Inferior parietal cortex (tissue), 1 donor: ENCODE measurements around the gene OR13A1.
"Not testable (repeated sequence)": the region's sequence is repeated elsewhere in the genome, so short reads cannot be mapped to it uniquely, and the experiment has no call there.

Experiments
- DNase-seq: peaks from one replicate; pipeline ENCODE4 v3.0.0-alpha.2; 2016; ENCODE audit errors: extremely low spot score

OR13A1 gene

DNA sequence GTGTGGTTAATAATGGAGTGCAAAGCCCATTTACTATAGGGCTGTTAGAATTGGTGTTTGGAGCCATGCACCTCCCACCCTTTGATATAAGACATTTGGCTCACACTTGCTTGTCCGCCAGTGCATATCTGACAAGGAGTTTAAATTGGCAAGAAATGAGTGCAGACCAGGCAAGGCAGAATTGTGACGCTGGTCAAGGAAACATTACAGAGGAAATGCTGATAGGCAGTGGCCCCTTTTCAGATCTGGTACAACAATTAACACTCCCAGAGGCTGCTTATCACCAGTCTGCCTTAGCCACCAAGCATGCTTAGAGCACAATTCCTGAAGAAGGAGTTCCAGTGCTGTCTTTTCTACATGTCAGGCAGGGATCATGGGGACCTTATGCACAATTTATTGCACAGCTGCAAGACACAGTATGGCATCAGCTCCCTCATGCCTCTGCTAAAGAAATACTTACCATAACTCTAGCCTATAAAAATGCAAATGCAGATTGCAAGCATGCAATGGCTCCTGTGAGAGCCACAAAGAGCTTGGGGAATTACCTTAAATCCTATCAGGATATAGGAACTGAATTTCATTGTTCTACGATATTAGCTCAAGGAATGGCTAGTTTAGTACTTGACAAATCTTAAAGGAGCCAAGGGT, 35.2 kb downstream of the OR13A1 start:
- no peak for DNase-seq

DNA sequence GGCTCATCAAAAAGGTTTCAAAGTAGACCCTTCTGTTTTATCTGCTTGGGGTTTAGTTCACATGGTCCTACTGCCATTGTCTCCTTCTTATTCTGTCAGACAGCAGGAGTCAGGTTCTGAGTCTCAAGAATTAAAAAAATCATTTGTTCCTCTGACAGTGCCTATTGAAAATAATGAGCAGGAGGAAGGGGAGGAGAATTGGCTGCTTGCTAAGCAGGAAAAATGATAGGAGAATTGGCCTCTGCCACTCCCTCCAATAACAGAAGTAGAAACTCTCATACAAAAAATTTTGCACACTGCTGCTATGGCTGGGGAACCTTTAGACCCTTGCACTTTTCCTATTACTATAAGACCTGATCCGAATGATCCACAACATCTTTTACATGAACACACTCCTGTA, 35.7 kb downstream of the OR13A1 start:
- DNase-seq, result no peak

DNA sequence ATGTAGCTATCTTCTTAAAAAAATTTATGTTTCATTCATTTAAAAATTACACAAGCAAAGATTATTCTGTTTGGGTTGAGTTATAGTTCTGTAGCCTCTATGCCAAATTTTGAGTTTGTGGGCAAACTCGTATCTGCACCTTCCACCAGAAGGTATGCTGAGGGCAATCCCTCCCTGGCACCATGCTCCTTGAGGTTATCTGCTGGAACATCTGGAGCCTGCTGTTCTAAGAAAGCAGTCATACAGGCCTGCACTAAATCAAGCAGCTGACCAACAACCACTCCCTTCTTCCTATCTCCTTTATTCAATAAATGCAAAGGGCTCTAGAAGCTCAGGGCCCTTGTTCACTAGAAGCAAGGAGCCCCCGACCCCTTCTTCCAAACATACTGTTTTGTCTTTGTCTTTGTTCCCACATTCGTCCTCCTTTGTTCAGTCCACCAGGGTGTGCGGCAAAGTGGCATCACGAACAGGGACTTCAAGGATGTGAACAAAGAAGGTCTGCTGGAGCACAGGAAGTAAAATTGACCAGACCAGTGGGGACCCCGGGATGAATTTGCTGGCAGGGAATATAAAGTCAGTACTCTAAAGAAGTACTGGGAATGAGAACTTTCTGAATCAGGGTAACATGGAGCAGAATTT, 36.4 kb downstream of the OR13A1 start:
- peak; percentile 22 for DNase-seq

DNA sequence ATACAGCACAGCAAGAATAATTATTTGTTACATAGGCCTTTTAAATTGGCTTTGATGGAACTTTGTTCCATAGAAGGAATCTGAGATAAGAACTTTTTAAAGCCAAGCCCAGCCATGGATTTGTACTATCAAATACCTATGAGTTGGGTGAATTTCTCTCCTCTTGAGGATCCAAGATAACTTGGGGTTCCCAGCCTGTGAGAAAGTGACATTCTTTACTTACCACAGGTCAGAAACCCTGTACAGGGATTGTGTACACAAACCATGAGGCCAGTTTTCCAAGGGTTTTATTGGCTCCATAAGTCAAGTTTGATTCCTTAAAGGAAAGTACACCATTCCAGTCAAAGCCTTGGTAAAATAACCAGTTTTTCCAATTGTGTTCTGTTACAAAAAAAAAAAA, 39.3 kb downstream of the OR13A1 start:
- DNase-seq, result not testable (repeated sequence)

DNA sequence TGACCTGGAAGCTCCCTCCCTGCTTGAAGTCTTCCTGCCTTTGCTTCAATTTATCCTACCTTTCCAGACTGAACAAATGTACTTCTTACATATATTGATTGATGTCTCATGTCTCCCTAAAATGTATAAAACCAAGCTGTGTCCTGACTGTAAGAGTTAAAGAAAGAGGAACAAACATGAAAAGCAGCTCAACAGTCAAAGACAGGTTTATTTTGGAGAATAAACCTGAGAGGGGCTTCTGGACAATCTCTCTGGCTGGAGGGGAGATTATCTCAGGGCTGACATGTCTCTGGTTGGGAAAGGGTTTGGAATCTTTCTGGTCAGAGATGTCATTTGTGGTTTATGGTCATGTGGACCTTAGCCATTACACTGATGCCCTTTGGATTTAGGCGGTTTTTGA, 41.0 kb downstream of the OR13A1 start:
- DNase-seq, result no peak

- DNase-seq, result not testable (repeated sequence)
These were observed 47.6 kb downstream of the OR13A1 start for GRCh38 chr10:45267777-45268176.

GRCh38 chr10:45265996-45266395, 49.4 kb downstream of the OR13A1 start:
- DNase-seq, result no peak

- DNase-seq, result no peak
These were observed 53.5 kb downstream of the OR13A1 start for GRCh38 chr10:45261946-45262345.

DNA sequence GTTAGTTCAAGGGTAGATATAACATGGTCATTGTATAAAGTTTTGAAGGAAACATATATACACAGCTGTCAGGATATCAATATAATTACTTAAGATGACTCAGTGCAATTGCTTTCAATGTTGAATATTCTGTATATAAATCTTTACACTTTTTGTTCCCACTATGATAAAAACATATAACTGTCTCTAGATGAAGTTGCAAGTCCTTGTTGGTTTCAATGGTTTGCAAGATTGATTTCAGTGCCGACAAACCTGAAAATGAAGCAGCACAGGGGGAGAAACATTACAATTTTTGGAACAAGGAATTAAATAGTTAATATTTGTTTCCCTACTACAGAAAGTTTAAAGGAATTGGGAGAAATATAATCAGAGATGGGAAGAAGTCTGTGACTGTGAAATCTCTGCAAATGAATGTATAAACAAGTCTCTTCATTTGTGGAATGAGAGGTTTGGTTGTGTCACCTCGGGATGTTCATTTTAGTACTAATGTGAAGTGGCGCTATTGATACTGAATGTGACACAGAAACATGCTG, 54.1 kb downstream of the OR13A1 start:
- no peak for DNase-seq

GRCh38 chr10:45260635-45261034, 54.8 kb downstream of the OR13A1 start:
- not testable (repeated sequence) for DNase-seq

DNA sequence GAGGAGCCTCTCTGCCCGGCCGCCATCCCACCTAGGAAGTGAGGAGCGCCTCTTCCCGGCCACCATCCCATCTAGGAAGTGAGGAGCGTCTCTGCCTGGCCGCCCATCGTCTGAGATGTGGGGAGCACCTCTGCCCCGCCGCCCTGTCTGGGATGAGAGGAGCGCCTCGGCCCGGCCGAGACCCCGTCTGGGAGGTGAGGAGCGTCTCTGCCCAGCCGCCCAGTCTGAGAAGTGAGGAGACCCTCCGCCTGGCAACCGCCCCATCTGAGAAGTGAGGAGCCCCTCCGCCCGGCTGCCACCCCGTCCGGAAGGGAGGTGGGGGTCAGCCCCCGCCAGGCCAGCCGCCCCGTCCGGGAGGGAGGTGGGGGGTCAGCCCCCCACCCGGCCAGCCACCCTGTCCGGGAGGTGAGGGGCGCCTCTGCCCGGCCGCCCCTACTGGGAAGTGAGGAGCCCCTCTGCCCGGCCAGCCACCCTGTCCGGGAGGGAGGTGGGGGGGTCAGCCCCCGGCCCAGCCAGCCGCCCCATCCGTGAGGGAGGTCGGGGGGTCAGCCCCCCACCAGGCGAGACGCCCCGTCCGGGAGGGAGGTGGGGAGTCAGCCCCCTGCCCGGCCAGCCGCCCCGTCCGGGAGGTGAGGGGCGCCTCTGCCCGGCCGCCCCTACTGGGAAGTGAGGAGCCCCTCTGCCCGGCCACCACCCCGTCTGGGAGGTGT, 55.5 kb downstream of the OR13A1 start:
- DNase-seq, result not testable (repeated sequence)

- DNase-seq, result no peak
These were observed 57.8 kb downstream of the OR13A1 start for GRCh38 chr10:45257600-45257999.

DNA sequence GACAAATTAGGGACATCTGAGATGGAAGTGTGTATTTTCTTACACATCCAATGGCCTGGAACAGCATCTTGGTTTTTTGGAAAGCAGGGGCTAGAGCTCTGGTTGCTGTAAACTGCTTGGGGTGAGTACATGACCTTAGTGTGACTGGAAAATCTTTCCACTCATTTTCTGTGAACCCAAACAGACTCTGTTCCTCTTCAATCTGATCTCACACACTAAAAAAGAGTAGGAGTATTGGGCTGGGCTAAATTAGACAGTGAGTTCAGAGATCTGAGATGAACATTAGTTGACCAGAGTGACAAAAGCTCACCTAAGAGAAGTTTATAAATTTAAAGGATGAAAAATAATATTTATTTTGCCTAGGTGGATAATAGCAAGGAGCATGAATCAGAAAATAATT, 59.2 kb downstream of the OR13A1 start:
- DNase-seq, result no peak

- DNase-seq, result no peak
These were observed 59.7 kb downstream of the OR13A1 start for GRCh38 chr10:45255706-45256105.

- no peak for DNase-seq
These were observed 60.5 kb downstream of the OR13A1 start for GRCh38 chr10:45254892-45255291.

- no peak for DNase-seq
These were observed 62.1 kb downstream of the OR13A1 start for GRCh38 chr10:45253183-45253914.
